WTC11 (cell line): ENCODE results near the gene ADK. TPM values are rescaled to one million over a fixed set of nuclear protein-coding genes. Genes with fewer than 3 reads are reported as not detected.

Source experiments
- ATAC-seq: fragments of 200-7000 bp; cut with Tn5 transposase; 2 replicates; pipeline ENCODE4 v1.10.0; 2021; ENCODE audit warnings: mild to moderate bottlenecking, moderate library complexity
- CTCF ChIA-PET: fragments of 300-600 bp; sonication (Branson Sonifier 250); formaldehyde crosslinking; loops from one replicate; lab custom pipeline; 2021; ENCODE audit warnings: antibody characterized with exemption; lab: Charles Lee
- POLR2A ChIA-PET: fragments of 350-600 bp; sonication (Branson Sonifier 250); formaldehyde crosslinking; loops from one replicate; lab custom pipeline; 2021; ENCODE audit warnings: antibody characterized with exemption; lab: Charles Lee
- DNase-seq: peaks from one replicate; pipeline ENCODE4 v3.0.0; 2021; ENCODE audit warnings: low spot score
- H3K27ac Mint-ChIP-seq: 2 replicates; pipeline ENCODE4 v1.8.0; 2021; ENCODE audit warnings: mixed read lengths
- H3K27me3 Mint-ChIP-seq: 2 replicates; pipeline ENCODE4 v1.8.0; 2021; ENCODE audit warnings: low read depth, mild to moderate bottlenecking, moderate library complexity, mixed read lengths
- H3K36me3 Mint-ChIP-seq: 2 replicates; pipeline ENCODE4 v1.8.0; 2021; ENCODE audit warnings: mixed read lengths
- H3K4me1 Mint-ChIP-seq: 2 replicates; pipeline ENCODE4 v1.8.0; 2022; ENCODE audit warnings: mixed read lengths
- H3K4me3 Mint-ChIP-seq: 2 replicates; pipeline ENCODE4 v1.8.0; 2021; ENCODE audit warnings: mild to moderate bottlenecking, moderate library complexity, mixed read lengths
- H3K9me3 Mint-ChIP-seq: 2 replicates; pipeline ENCODE4 v1.8.0; 2021; ENCODE audit warnings: mixed read lengths
- ARID4B ChIP-seq: sonication (generic); formaldehyde crosslinking; IDR thresholded peaks from 2 replicates; pipeline ENCODE4 v1.8.0; 2023; ENCODE audit warnings: missing genetic modification reagents, mild to moderate bottlenecking, borderline replicate concordance
- ATF6 ChIP-seq: sonication (generic); formaldehyde crosslinking; IDR thresholded peaks from 2 replicates; pipeline ENCODE4 v1.8.1; 2023; ENCODE audit warnings: mild to moderate bottlenecking, missing genetic modification reagents
- CBFB ChIP-seq: sonication (generic); formaldehyde crosslinking; IDR thresholded peaks from 2 replicates; pipeline ENCODE4 v1.8.1; 2022; ENCODE audit warnings: mild to moderate bottlenecking, low read depth, missing genetic modification reagents
- CDX4 ChIP-seq: fragments of 250-450 bp; sonication (Bioruptor Pico); IDR thresholded peaks from 2 replicates; pipeline ENCODE4 v1.9.0; 2021; ENCODE audit warnings: moderate library complexity, mild to moderate bottlenecking, inconsistent platforms, borderline replicate concordance
- CREM ChIP-seq: sonication (generic); formaldehyde crosslinking; IDR thresholded peaks from 2 replicates; pipeline ENCODE4 v1.8.1; 2022; ENCODE audit warnings: mild to moderate bottlenecking, missing genetic modification reagents, moderate library complexity
- E2F4 ChIP-seq: sonication (generic); formaldehyde crosslinking; IDR thresholded peaks from 2 replicates; pipeline ENCODE4 v1.8.1; 2022; ENCODE audit warnings: low read depth, mild to moderate bottlenecking, moderate library complexity, missing genetic modification reagents, borderline replicate concordance
- FOXP4 ChIP-seq: sonication (generic); formaldehyde crosslinking; IDR thresholded peaks from 2 replicates; pipeline ENCODE4 v1.8.0; 2022; ENCODE audit warnings: mild to moderate bottlenecking, missing genetic modification reagents
- JAZF1 ChIP-seq: fragments of 250-450 bp; sonication (Bioruptor Pico); IDR thresholded peaks from 2 replicates; pipeline ENCODE4 v1.9.0; 2021; ENCODE audit warnings: moderate library complexity, mild to moderate bottlenecking, inconsistent platforms
- KAT7 ChIP-seq: sonication (generic); formaldehyde crosslinking; IDR thresholded peaks from 2 replicates; pipeline ENCODE4 v1.8.1; 2023; ENCODE audit warnings: missing genetic modification reagents, mild to moderate bottlenecking, borderline replicate concordance
- PREB ChIP-seq: sonication (generic); formaldehyde crosslinking; IDR thresholded peaks from 2 replicates; pipeline ENCODE4 v1.8.1; 2022; ENCODE audit warnings: mild to moderate bottlenecking, missing genetic modification reagents, moderate library complexity, borderline replicate concordance
- SMAD3 ChIP-seq: sonication (generic); formaldehyde crosslinking; IDR thresholded peaks from 2 replicates; pipeline ENCODE4 v1.8.0; 2022; ENCODE audit warnings: missing genetic modification reagents, mild to moderate bottlenecking, borderline replicate concordance
- SP1 ChIP-seq: sonication (generic); formaldehyde crosslinking; conservative IDR thresholded peaks from 2 replicates; pipeline ENCODE4 v1.8.1; 2022; ENCODE audit warnings: missing genetic modification reagents
- TP53 ChIP-seq: sonication (generic); formaldehyde crosslinking; IDR thresholded peaks from 2 replicates; pipeline ENCODE4 v1.8.1; 2023; ENCODE audit warnings: mild to moderate bottlenecking, missing genetic modification reagents
- USF2 ChIP-seq: sonication (generic); formaldehyde crosslinking; IDR thresholded peaks from 2 replicates; pipeline ENCODE4 v1.8.1; 2023; ENCODE audit warnings: mild to moderate bottlenecking, missing genetic modification reagents, moderate library complexity
- ZBTB21 ChIP-seq: sonication (generic); formaldehyde crosslinking; IDR thresholded peaks from 2 replicates; pipeline ENCODE4 v1.8.1; 2023; ENCODE audit warnings: mild to moderate bottlenecking, missing genetic modification reagents, borderline replicate concordance
- total RNA-seq: library from RNA; stranded (reverse); gene quantifications from 3 replicates; pipeline ENCODE4 v1.2.3, GENCODE V29; 2021

ADK gene
- total RNA-seq, 1 experiment from 2014 or later = 32.7 TPM

GRCh38 chr10:74417397-74417796 is 266.4 kb downstream of the ADK start:
- H3K4me3 Mint-ChIP-seq = no peak overlapping the region
- DNase-seq (no peak), ATAC-seq (no peak)
- POLR2A ChIA-PET = no interaction called here
- TF ChIP-seq PREB (CRISPR knock-in tag) (no peak), E2F4 (no peak), SP1 (CRISPR knock-in tag) (no peak), SMAD3 (CRISPR knock-in tag) (no peak), ARID4B (no peak), USF2 (CRISPR knock-in tag) (no peak), CREM (CRISPR knock-in tag) (no peak)
- TF ChIP-seq, all 79 proteins: peak for 0
- peaks cover 62% of the 10 kb centered on the region for H3K4me1 Mint-ChIP-seq
- peaks cover 10% of the 10 kb centered on the region for H3K36me3 Mint-ChIP-seq
- no peaks in the 10 kb centered on the region for H3K27me3 Mint-ChIP-seq
- peaks cover 4% of the 10 kb centered on the region for H3K9me3 Mint-ChIP-seq
- H3K27ac Mint-ChIP-seq = no peak overlapping the region
- CTCF ChIA-PET = no interaction called here

- peak overlapping the region; percentile 26 for H3K4me3 Mint-ChIP-seq
- ChIA-PET CTCF (interaction anchor here (0.9 to 1.1 kb wide), 2 partner anchors 17 to 602 kb away, joined by 3 read pairs; no protein-coding TSS in a partner anchor), POLR2A (no interaction called here)
- DNase-seq (no peak), ATAC-seq (peak; percentile 65)
- peaks cover 62% of the 10 kb centered on the region for H3K4me1 Mint-ChIP-seq
- H3K36me3 Mint-ChIP-seq = peaks cover 8% of the 10 kb centered on the region
- H3K27me3 Mint-ChIP-seq = no peaks in the 10 kb centered on the region
- H3K27ac Mint-ChIP-seq = peak overlapping the region; percentile 95
- H3K9me3 Mint-ChIP-seq = peaks cover 7% of the 10 kb centered on the region
- TF ChIP-seq JAZF1 (CRISPR knock-in tag) = no peak
- no peak for TF ChIP-seq TP53 (CRISPR knock-in tag)
- no peak for TF ChIP-seq CREM (CRISPR knock-in tag)
- TF ChIP-seq CBFB (CRISPR knock-in tag) = no peak
- no peak for TF ChIP-seq ATF6
- TF ChIP-seq ZBTB21 (CRISPR knock-in tag) = no peak
- no peak for TF ChIP-seq FOXP4 (CRISPR knock-in tag)
- no peak for TF ChIP-seq ARID4B
- no peak for TF ChIP-seq KAT7 (CRISPR knock-in tag)
- no peak for TF ChIP-seq CDX4 (CRISPR knock-in tag)
Measured at GRCh38 chr10:74418285-74418872, 267.4 kb downstream of the ADK start.
